Smooth muscle cell (in vitro differentiated cells): ENCODE results near the gene ABCC12. TPM values are rescaled to one million over a fixed set of nuclear protein-coding genes. Genes with fewer than 3 reads are reported as not detected.

Experiments used
- DNase-seq: peaks from one replicate; lab custom pipeline; 2025; ENCODE audit not compliant: unreplicated experiment; lab: John Stamatoyannopoulos, UW
- H2AFZ ChIP-seq: fragments of 200-600 bp; sonication (generic); 2 replicates; pipeline ENCODE4 v1.6.0; 2016; ENCODE audit warnings: antibody characterized with exemption, low read depth, mild to moderate bottlenecking
- H3F3A ChIP-seq: fragments of 200-600 bp; sonication (generic); 2 replicates; pipeline ENCODE4 v1.6.0; 2017; ENCODE audit warnings: antibody characterized with exemption, low read depth
- H3K27ac ChIP-seq: fragments of 200-600 bp; sonication (generic); 2 replicates; pipeline ENCODE4 v1.5.1; 2016; ENCODE audit warnings: low read depth, mild to moderate bottlenecking
- H3K27me3 ChIP-seq: fragments of 200-600 bp; sonication (generic); 2 replicates; pipeline ENCODE4 v1.6.1; 2016; ENCODE audit warnings: low read depth, mild to moderate bottlenecking
- H3K36me3 ChIP-seq: fragments of 200-600 bp; sonication (generic); 2 replicates; pipeline ENCODE4 v1.5.1; 2016; ENCODE audit warnings: low read depth
- H3K4me1 ChIP-seq: fragments of 200-600 bp; sonication (generic); 2 replicates; pipeline ENCODE4 v1.5.1; 2016; ENCODE audit warnings: low read depth
- H3K4me2 ChIP-seq: fragments of 200-600 bp; sonication (generic); 2 replicates; pipeline ENCODE4 v1.6.0; 2016; ENCODE audit warnings: mild to moderate bottlenecking
- H3K4me3 ChIP-seq: fragments of 200-600 bp; sonication (generic); 2 replicates; pipeline ENCODE4 v1.5.1; 2016; ENCODE audit warnings: mild to moderate bottlenecking
- H3K79me2 ChIP-seq: fragments of 200-600 bp; sonication (generic); 2 replicates; pipeline ENCODE4 v1.6.0; 2016; ENCODE audit warnings: low read depth, mild to moderate bottlenecking
- H3K9ac ChIP-seq: fragments of 200-600 bp; sonication (generic); 2 replicates; pipeline ENCODE4 v1.6.0; 2016; ENCODE audit warnings: low read depth
- H3K9me3 ChIP-seq: fragments of 200-600 bp; sonication (generic); replicated peaks from 2 replicates; pipeline ENCODE4 v1.5.1; 2016; ENCODE audit warnings: low read depth
- H4K20me1 ChIP-seq: fragments of 200-600 bp; sonication (generic); 2 replicates; pipeline ENCODE4 v1.6.0; 2016; ENCODE audit warnings: low read depth
- WGBS: methylation state at CpG from one replicate; pipeline ENCODE4 v1.1.7; 2016; ENCODE audit warnings: low lambda C conversion rate; 5-methylcytosine and 5-hydroxymethylcytosine counted together
- polyA plus RNA-seq: library from polyadenylated mRNA; unstranded; fragments of >200 nt; fragmentation: Nextera tagmentation; extraction: Ambion mirVana; gene quantifications from 2 replicates; pipeline ENCODE4 v1.2.1, GENCODE V29; 2016
- total RNA-seq: library from RNA; depleted of rRNA; stranded (reverse); fragments of >200 nt; gene quantifications from 2 replicates; pipeline ENCODE4 v1.2.3, GENCODE V29; 2014
- TF ChIP-seq, protein P1 (sequence below): fragments of 200-600 bp; sonication (generic); IDR thresholded peaks from 2 replicates; pipeline ENCODE4 v1.5.1; 2017; ENCODE audit warnings: borderline replicate concordance, mild to moderate bottlenecking, antibody characterized with exemption; ENCODE audit not compliant: insufficient read depth, poor library complexity, severe bottlenecking

ABCC12 gene
- total and polyA plus RNA-seq, 2 experiments from 2014 or later, result not detected

DNA sequence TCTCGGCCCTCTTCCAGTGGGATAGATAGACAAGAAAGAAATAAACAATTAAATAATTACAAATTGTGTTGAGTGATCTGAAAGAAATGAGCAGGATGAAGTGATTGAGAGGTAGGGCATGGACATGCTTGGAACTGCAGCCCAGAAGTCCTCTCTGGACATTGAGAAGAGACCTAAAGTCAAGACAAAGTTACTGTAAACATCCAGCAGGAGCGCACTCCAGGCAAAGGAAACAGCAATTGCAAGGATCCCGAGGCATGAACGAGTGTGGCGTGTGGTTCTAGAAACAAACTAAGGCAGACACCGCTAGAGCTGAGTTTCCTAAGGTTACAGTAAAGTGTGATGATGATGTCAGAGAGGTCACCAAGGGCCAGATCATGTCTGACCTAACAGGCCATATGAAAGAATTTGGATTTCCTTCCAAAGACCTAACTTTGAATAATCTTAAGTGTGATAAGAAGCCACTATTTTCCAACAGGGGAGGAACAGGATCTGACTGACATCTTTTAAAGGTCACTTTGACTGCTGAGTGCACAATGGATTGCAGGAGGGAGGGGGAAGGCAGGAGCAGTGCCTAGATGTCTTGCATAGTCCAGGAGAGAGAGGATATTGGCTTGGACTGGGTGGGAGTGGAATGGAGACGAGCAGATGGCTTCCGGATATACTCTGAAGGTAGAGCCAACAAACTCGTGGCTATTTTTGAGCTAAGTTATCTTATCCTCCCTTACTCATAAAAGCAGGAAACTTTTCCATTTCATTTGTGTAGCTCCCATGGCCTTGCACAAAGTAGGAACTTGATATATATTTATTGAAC lies 19.0 kb downstream of the ABCC12 start:
- no peak for DNase-seq
- no peak overlapping the region for H3K9ac ChIP-seq
- TF ChIP-seq, protein P1, sequence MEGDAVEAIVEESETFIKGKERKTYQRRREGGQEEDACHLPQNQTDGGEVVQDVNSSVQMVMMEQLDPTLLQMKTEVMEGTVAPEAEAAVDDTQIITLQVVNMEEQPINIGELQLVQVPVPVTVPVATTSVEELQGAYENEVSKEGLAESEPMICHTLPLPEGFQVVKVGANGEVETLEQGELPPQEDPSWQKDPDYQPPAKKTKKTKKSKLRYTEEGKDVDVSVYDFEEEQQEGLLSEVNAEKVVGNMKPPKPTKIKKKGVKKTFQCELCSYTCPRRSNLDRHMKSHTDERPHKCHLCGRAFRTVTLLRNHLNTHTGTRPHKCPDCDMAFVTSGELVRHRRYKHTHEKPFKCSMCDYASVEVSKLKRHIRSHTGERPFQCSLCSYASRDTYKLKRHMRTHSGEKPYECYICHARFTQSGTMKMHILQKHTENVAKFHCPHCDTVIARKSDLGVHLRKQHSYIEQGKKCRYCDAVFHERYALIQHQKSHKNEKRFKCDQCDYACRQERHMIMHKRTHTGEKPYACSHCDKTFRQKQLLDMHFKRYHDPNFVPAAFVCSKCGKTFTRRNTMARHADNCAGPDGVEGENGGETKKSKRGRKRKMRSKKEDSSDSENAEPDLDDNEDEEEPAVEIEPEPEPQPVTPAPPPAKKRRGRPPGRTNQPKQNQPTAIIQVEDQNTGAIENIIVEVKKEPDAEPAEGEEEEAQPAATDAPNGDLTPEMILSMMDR, result no peak

DNA sequence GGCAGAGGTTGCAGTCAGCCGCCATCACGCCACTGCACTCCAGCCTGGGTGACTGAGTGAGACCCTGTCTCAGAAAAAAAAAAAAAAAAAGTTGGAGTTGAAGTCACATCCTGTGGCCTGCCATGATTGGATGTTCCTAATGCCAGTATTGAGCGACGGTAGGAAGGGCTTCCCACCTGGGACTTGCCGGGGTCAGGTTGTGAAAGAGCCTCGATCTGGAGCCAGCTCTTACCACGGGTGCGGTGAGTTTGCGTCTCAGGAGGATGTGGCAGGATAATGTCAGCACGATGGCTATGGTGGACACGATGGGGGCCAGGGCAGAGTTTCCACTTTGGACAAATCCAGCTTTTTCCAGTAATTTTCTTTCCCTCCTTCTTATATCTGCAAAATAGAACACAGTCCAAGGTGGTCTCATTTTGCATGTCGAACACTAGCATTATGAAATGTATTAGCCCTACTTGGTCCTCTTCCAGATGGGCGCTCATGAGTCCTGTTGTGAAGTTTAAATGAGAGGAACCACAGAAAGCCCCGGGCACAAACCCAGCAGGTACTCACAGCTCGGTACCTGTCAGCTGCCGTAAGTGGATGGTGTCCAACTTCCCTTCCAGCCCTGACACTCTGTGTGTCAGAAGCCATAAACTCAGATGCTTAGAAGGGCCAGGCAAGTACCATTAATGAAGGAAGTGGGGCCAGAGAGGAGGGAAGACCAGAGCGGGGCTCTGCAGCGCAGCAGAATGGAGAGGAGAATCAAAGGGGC lies 22.2 kb downstream of the ABCC12 start:
- Histone ChIP-seq H3K27ac (no peak overlapping the region), H3K36me3 (no peaks in the 10 kb centered on the region), H3K27me3 (no peaks in the 10 kb centered on the region), H3K9me3 (no peaks in the 10 kb centered on the region), H3K4me1 (peaks cover 7% of the 10 kb centered on the region), H3K4me2 (no peak overlapping the region), H3K4me3 (no peak overlapping the region), H2AFZ (no peak overlapping the region), H3K9ac (no peak overlapping the region), H4K20me1 (no peaks in the 10 kb centered on the region), H3F3A (no peaks in the 10 kb centered on the region), H3K79me2 (no peaks in the 10 kb centered on the region)
- TF ChIP-seq, protein P1, result no peak
- no peak for DNase-seq
- WGBS, result 97% methylated on average over 18 of the region's 18 CpGs

More for the DNA sequence above, 19.0 kb downstream of the ABCC12 start:
- H2AFZ ChIP-seq, result peak overlapping the region; percentile 27
- H4K20me1 ChIP-seq, result no peaks in the 10 kb centered on the region
- 55% methylated on average over 9 of the region's 9 CpGs for WGBS
- no peaks in the 10 kb centered on the region for H3F3A ChIP-seq
- no peaks in the 10 kb centered on the region for H3K79me2 ChIP-seq
- no peak overlapping the region for H3K4me3 ChIP-seq
- peaks cover 5% of the 10 kb centered on the region for H3K4me1 ChIP-seq
- no peaks in the 10 kb centered on the region for H3K36me3 ChIP-seq
- peak overlapping the region; percentile 65 for H3K4me2 ChIP-seq
- peak overlapping the region; percentile 19 for H3K27ac ChIP-seq
- no peaks in the 10 kb centered on the region for H3K9me3 ChIP-seq
- H3K27me3 ChIP-seq, result no peaks in the 10 kb centered on the region

DNA sequence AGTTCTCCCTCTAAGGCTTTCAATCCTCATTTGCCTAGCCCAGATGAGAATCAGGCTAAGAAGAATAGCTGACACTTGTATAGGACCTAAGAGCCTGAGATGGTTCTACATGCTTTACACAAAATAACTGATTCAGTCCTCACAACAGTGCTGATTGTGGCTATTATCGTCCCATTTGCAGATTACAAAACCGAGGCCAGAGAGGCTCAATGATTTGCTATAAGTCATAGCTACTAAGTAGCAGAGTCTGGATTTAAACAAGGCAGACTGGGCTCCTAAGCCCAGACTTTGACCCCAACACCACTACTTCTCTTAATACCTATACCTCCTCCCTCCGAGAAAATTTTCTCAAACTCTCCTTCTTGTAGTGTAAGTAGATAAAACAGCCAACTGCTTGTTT lies 23.1 kb downstream of the ABCC12 start:
- TF ChIP-seq, protein P1, result no peak
- no peaks in the 10 kb centered on the region for H3K9me3 ChIP-seq
- H3K79me2 ChIP-seq, result no peaks in the 10 kb centered on the region
- H3F3A ChIP-seq, result no peaks in the 10 kb centered on the region
- no peaks in the 10 kb centered on the region for H4K20me1 ChIP-seq
- H3K27me3 ChIP-seq, result no peaks in the 10 kb centered on the region
- H3K4me1 ChIP-seq, result peaks cover 7% of the 10 kb centered on the region
- no peak overlapping the region for H3K4me2 ChIP-seq
- no peaks in the 10 kb centered on the region for H3K36me3 ChIP-seq
- no peak overlapping the region for H2AFZ ChIP-seq
- no peak overlapping the region for H3K27ac ChIP-seq
- H3K4me3 ChIP-seq, result no peak overlapping the region
- 89% methylated on average over 3 of the region's 3 CpGs for WGBS
- no peak overlapping the region for H3K9ac ChIP-seq
- DNase-seq, result no peak
